Retinal pigment epithelial cell (primary cell): ENCODE data around the gene CD63.

Experiments used
- DNase-seq: peaks from one replicate; pipeline ENCODE4 v3.0.0-alpha.2; 2010; ENCODE audit warnings: low read depth
- H3K4me3 ChIP-seq: 2 replicates; pipeline ENCODE4 v1.5.1; 2011; ENCODE audit warnings: mild to moderate bottlenecking, low read length, control low read depth, moderate library complexity
- CTCF ChIP-seq: conservative IDR thresholded peaks from 2 replicates; pipeline ENCODE4 v1.5.1; 2011; ENCODE audit warnings: low read depth, low read length, control low read depth, inconsistent platforms

CD63 gene

GRCh38 chr12:55694188-55694515 is 34.7 kb downstream of the CD63 start:
- no peak overlapping the region for H3K4me3 ChIP-seq
- DNase-seq, result no peak
- no peak for TF ChIP-seq CTCF

- no peak for DNase-seq
- H3K4me3 ChIP-seq, result no peak overlapping the region
- TF ChIP-seq CTCF, result no peak
Measured at GRCh38 chr12:55693323-55694187, 35.3 kb downstream of the CD63 start.

GRCh38 chr12:55692631-55693322 is 36.0 kb downstream of the CD63 start:
- no peak for TF ChIP-seq CTCF
- DNase-seq, result no peak
- H3K4me3 ChIP-seq, result no peak overlapping the region

GRCh38 chr12:55688716-55689655 is 39.8 kb downstream of the CD63 start:
- TF ChIP-seq CTCF, result no peak
- no peak for DNase-seq
- no peak overlapping the region for H3K4me3 ChIP-seq

GRCh38 chr12:55687746-55688145 is 41.1 kb downstream of the CD63 start:
- no peak for TF ChIP-seq CTCF
- no peak for DNase-seq
- H3K4me3 ChIP-seq, result no peak overlapping the region

- no peak overlapping the region for H3K4me3 ChIP-seq
- no peak for DNase-seq
- no peak for TF ChIP-seq CTCF
Measured at GRCh38 chr12:55686366-55687010, 42.3 kb downstream of the CD63 start.
